Fibroblast of lung (primary cell): ENCODE measurements around the gene PRAMEF1.

Experiments used
- EZH2 ChIP-seq: IDR thresholded peaks from 2 replicates; pipeline ENCODE4 v1.5.1; 2012; ENCODE audit warnings: low read length, control low read depth, mild to moderate bottlenecking; ENCODE audit errors: missing control alignments
- TF ChIP-seq, protein P1 (sequence below), 2 donors: IDR thresholded peaks in 1 of 2; conservative IDR thresholded peaks in 1 of 2; 1 replicate in 1 of 2; 2 replicates in 1 of 2; pipeline ENCODE4 v1.5.1; 2011 to 2012; ENCODE audit warnings: low read length in 2 of 2, control low read depth in 1 of 2, inconsistent platforms in 1 of 2, low read depth in 1 of 2, mild to moderate bottlenecking in 1 of 2

DNA sequence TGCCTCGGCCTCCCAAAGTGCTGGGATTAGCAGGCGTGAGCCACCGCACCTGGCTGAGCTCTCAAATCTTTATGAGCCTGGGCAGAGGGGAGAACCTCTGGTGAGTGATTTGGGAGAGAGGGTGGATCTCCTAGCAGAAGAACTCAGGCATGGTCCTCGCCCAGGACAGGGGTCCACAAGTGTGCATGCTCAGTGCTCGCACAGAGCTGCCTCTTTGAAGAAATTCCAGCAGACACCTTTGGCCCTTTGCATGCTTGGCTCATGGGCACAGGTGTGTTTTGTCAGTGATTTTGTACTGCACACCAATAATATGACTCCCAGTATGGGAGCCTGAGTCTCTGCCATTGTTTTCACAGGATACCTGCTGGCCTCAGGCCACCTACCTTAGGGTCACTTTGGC, 29.4 kb upstream of the PRAMEF1 start:
- TF ChIP-seq EZH2, result no peak
- TF ChIP-seq, protein P1, sequence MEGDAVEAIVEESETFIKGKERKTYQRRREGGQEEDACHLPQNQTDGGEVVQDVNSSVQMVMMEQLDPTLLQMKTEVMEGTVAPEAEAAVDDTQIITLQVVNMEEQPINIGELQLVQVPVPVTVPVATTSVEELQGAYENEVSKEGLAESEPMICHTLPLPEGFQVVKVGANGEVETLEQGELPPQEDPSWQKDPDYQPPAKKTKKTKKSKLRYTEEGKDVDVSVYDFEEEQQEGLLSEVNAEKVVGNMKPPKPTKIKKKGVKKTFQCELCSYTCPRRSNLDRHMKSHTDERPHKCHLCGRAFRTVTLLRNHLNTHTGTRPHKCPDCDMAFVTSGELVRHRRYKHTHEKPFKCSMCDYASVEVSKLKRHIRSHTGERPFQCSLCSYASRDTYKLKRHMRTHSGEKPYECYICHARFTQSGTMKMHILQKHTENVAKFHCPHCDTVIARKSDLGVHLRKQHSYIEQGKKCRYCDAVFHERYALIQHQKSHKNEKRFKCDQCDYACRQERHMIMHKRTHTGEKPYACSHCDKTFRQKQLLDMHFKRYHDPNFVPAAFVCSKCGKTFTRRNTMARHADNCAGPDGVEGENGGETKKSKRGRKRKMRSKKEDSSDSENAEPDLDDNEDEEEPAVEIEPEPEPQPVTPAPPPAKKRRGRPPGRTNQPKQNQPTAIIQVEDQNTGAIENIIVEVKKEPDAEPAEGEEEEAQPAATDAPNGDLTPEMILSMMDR (conservative IDR thresholded peaks at IDR 0.05 in 1 of 2, IDR thresholded peaks at IDR 0.05 in 1 of 2; ENCODE audit: low read depth in 1 of 2, low read length in 2 of 2), result no peak
